HCT116 (cell line): ENCODE results near the gene XRN2. TPM values are rescaled to one million over a fixed set of nuclear protein-coding genes. Genes with fewer than 3 reads are reported as not detected.

ENCODE experiments used
- ATAC-seq: fragments of 200-7000 bp; cut with Tn5 transposase; 2 replicates; pipeline ENCODE4 v1.9.1; 2020; ENCODE audit warnings: mild to moderate bottlenecking, moderate library complexity
- BruUV-seq: library from RNA; stranded (reverse); fragments of 400-500 nt; replicated peaks from 2 replicates; lab custom pipeline; 2021; lab: Mats Ljungman, UMichigan
- CTCF ChIA-PET: fragments of 300-600 bp; sonication (Branson Sonifier 250); formaldehyde crosslinking; loops from one replicate; lab custom pipeline; 2021; ENCODE audit warnings: antibody characterized with exemption; lab: Charles Lee
- POLR2A ChIA-PET: fragments of 300-600, 350-600 bp; sonication (Branson Sonifier 250); formaldehyde crosslinking; loops from one replicate; lab custom pipeline; 2021; ENCODE audit warnings: antibody characterized with exemption; lab: Charles Lee
- RAD21 ChIA-PET, 2 experiments: fragments of 300-600 bp; sonication (Branson Sonifier 250); formaldehyde crosslinking; loops; one replicate each; lab custom pipeline; 2023; ENCODE audit warnings: low total read pairs in 2 of 2; ENCODE audit not compliant: uncharacterized antibody in 2 of 2, unreplicated experiment in 2 of 2, low non-redundant PET in 1 of 2; lab: Charles Lee
- DNase-seq: peaks from one replicate; pipeline ENCODE4 v3.0.0-alpha.2; 2010; ENCODE audit warnings: low read depth, low spot score
- H2AFZ ChIP-seq: fragments of 200-600 bp; shearing (Covaris generic), sonication (generic); 2 replicates; pipeline ENCODE4 v1.6.1; 2017; ENCODE audit warnings: low read depth, mixed run types, mixed read lengths, antibody characterized with exemption, low read length; ENCODE audit not compliant: poor library complexity, severe bottlenecking
- H3K27ac ChIP-seq: 2 replicates; pipeline ENCODE4 v1.5.1; 2012; ENCODE audit warnings: low read depth, low read length
- H3K27me3 ChIP-seq: fragments of 200-600 bp; sonication (generic); 2 replicates; pipeline ENCODE4 v1.6.1; 2016; ENCODE audit warnings: mixed run types, low read length, mixed read lengths; ENCODE audit not compliant: insufficient read depth
- H3K36me3 ChIP-seq, 2 experiments: fragments of 200-500 bp in 1 of 2; fragments of 200-600 bp in 1 of 2; sonication (Bioruptor generic) in 1 of 2; sonication (generic) in 1 of 2; 2 replicates each; pipeline versions ENCODE4 v1.5.1 to v1.6.1; 2014 to 2016; ENCODE audit warnings: low read length in 2 of 2, inconsistent platforms in 1 of 2, mixed read lengths in 1 of 2, mixed run types in 1 of 2; ENCODE audit not compliant: insufficient read depth in 2 of 2, control insufficient read depth in 1 of 2
- H3K4me1 ChIP-seq, 2 experiments: fragments of 200-600 bp in 1 of 2; sonication (generic) in 1 of 2; 2 replicates each; pipeline versions ENCODE4 v1.5.1 to v1.6.1; 2012 to 2017; ENCODE audit warnings: low read length in 2 of 2, inconsistent platforms in 1 of 2, mild to moderate bottlenecking in 1 of 2, mixed read lengths in 1 of 2, mixed run types in 1 of 2, moderate library complexity in 1 of 2; ENCODE audit not compliant: insufficient read depth in 2 of 2, control insufficient read depth in 1 of 2
- H3K4me2 ChIP-seq: fragments of 200-600 bp; sonication (generic); 2 replicates; pipeline ENCODE4 v1.6.1; 2017; ENCODE audit warnings: mixed run types, low read length, mixed read lengths
- H3K4me3 ChIP-seq, 2 experiments: fragments of 200-600 bp in 1 of 2; sonication (generic) in 1 of 2; replicated peaks in 1 of 2; 2 replicates each; pipeline ENCODE4 v1.5.1; 2011 to 2016; ENCODE audit warnings: low read length in 2 of 2, control low read depth in 1 of 2, low read depth in 1 of 2, mild to moderate bottlenecking in 1 of 2, mixed read lengths in 1 of 2, mixed run types in 1 of 2
- H3K79me2 ChIP-seq: fragments of 200-600 bp; sonication (generic); 2 replicates; pipeline ENCODE4 v1.6.1; 2017; ENCODE audit warnings: mild to moderate bottlenecking, mixed run types, low read length, moderate library complexity, mixed read lengths; ENCODE audit not compliant: insufficient read depth
- H3K9ac ChIP-seq: fragments of 200-600 bp; sonication (generic); 2 replicates; pipeline ENCODE4 v1.6.1; 2016; ENCODE audit warnings: low read length, mixed read lengths
- H3K9me2 ChIP-seq: fragments of 200-600 bp; sonication (generic), shearing (Covaris generic); 2 replicates; pipeline ENCODE4 v1.6.1; 2017; ENCODE audit warnings: mixed run types, mild to moderate bottlenecking, moderate library complexity; ENCODE audit not compliant: insufficient read depth
- H3K9me3 ChIP-seq, 2 experiments: fragments of 200-500 bp in 1 of 2; fragments of 200-600 bp in 1 of 2; sonication (Bioruptor generic) in 1 of 2; sonication (generic) in 1 of 2; 2 replicates each; pipeline ENCODE4 v1.6.1; 2014 to 2017; ENCODE audit warnings: low read length in 2 of 2, mixed read lengths in 2 of 2, inconsistent platforms in 1 of 2, low read depth in 1 of 2, mild to moderate bottlenecking in 1 of 2, mixed run types in 1 of 2, moderate library complexity in 1 of 2; ENCODE audit not compliant: control insufficient read depth in 1 of 2, insufficient read depth in 1 of 2
- H4K20me1 ChIP-seq: fragments of 200-600 bp; sonication (generic), shearing (Covaris generic); 2 replicates; pipeline ENCODE4 v1.6.1; 2017; ENCODE audit warnings: mixed run types, mild to moderate bottlenecking, moderate library complexity; ENCODE audit not compliant: insufficient read depth
- ELF1 ChIP-seq: IDR thresholded peaks from 2 replicates; pipeline ENCODE4 v1.6.1; 2012; ENCODE audit warnings: low read depth, borderline replicate concordance
- FOSL1 ChIP-seq: IDR thresholded peaks from 2 replicates; pipeline ENCODE4 v1.6.1; 2012; ENCODE audit warnings: low read depth
- POLR2A ChIP-seq: IDR thresholded peaks from 2 replicates; pipeline ENCODE4 v1.7.0; 2011; ENCODE audit warnings: borderline replicate concordance; ENCODE audit not compliant: insufficient read depth, insufficient read length; ENCODE audit errors: extremely low read depth
- SIN3A ChIP-seq: IDR thresholded peaks from 2 replicates; pipeline ENCODE4 v1.6.1; 2012; ENCODE audit warnings: low read depth
- SP1 ChIP-seq: IDR thresholded peaks from 2 replicates; pipeline ENCODE4 v1.6.1; 2012; ENCODE audit warnings: low read depth
- YY1 ChIP-seq: IDR thresholded peaks from 2 replicates; pipeline ENCODE4 v1.6.1; 2011; ENCODE audit warnings: low read length, low read depth, moderate library complexity, mild to moderate bottlenecking; ENCODE audit not compliant: insufficient replicate concordance; ENCODE audit errors: extremely low read depth
- ZFX ChIP-seq: fragments of 450-650 bp; IDR thresholded peaks from 2 replicates; pipeline ENCODE4 v1.6.1; 2017
- intact Hi-C: fragments of 100-400 bp; cut with micrococcal nuclease; formaldehyde crosslinking; loops from 2 replicates; pipeline ENCODE4 v1.10.0; 2022
- total RNA-seq: library from RNA; stranded (reverse); gene quantifications from one replicate; pipeline ENCODE4 v1.2.1, GENCODE V29; 2021; ENCODE audit not compliant: unreplicated experiment
- TF ChIP-seq, protein P1 (sequence below): IDR thresholded peaks from 2 replicates; pipeline ENCODE4 v1.6.1; 2012; ENCODE audit warnings: low read depth

XRN2 gene
- total RNA-seq, 1 experiment from 2014 or later = 101 TPM

DNA sequence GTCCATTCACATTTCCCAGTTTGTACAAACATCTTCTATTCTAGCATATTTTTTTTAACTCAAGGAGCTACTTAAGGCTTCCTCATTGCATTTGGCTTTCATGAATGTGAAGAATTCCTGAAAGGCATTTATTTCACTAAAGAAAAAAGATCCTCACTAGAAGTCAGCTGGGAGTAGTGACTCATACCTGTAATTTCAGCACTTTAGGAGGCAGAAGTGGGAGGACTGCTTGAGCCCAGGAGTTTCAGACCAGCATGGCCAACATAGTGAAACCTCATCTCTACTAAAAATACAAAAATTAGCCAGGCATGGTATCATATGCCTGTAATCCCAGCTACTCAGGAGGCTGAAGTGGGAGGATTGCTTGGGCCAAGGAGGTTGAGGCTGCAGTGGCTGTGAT lies 30.9 kb upstream of the XRN2 start:
- CTCF ChIA-PET = no interaction called here

More for the DNA sequence above, 30.9 kb upstream of the XRN2 start:
- Histone ChIP-seq H2AFZ (no peak overlapping the region), H3K27me3 (no peaks in the 10 kb centered on the region), H3K4me1 (no peaks in the 10 kb centered on the region), H3K4me3 (no peak overlapping the region), H4K20me1 (no peaks in the 10 kb centered on the region), H3K27ac (no peak overlapping the region)
- POLR2A ChIA-PET = no interaction called here
- no peak for ATAC-seq
- DNase-seq = no peak
- intact Hi-C loops = no loop called here
- no TSS peak for BruUV-seq
- TF ChIP-seq SP1 = no peak
- TF ChIP-seq, protein P1, sequence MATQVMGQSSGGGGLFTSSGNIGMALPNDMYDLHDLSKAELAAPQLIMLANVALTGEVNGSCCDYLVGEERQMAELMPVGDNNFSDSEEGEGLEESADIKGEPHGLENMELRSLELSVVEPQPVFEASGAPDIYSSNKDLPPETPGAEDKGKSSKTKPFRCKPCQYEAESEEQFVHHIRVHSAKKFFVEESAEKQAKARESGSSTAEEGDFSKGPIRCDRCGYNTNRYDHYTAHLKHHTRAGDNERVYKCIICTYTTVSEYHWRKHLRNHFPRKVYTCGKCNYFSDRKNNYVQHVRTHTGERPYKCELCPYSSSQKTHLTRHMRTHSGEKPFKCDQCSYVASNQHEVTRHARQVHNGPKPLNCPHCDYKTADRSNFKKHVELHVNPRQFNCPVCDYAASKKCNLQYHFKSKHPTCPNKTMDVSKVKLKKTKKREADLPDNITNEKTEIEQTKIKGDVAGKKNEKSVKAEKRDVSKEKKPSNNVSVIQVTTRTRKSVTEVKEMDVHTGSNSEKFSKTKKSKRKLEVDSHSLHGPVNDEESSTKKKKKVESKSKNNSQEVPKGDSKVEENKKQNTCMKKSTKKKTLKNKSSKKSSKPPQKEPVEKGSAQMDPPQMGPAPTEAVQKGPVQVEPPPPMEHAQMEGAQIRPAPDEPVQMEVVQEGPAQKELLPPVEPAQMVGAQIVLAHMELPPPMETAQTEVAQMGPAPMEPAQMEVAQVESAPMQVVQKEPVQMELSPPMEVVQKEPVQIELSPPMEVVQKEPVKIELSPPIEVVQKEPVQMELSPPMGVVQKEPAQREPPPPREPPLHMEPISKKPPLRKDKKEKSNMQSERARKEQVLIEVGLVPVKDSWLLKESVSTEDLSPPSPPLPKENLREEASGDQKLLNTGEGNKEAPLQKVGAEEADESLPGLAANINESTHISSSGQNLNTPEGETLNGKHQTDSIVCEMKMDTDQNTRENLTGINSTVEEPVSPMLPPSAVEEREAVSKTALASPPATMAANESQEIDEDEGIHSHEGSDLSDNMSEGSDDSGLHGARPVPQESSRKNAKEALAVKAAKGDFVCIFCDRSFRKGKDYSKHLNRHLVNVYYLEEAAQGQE = no peak
- TF ChIP-seq POLR2A = no peak
- no peak for TF ChIP-seq FOSL1
- TF ChIP-seq ELF1 = no peak
- no peak for TF ChIP-seq SIN3A
- TF ChIP-seq YY1 = no peak
- no peak for TF ChIP-seq ZFX
- TF ChIP-seq, all 23 proteins: peak for 0
- Histone ChIP-seq H3K79me2 (no peaks in the 10 kb centered on the region), H3K9me2 (no peaks in the 10 kb centered on the region), H3K9ac (no peak overlapping the region), H3K36me3 (no peaks in the 10 kb centered on the region), H3K9me3 (no peaks in the 10 kb centered on the region), H3K4me2 (no peak overlapping the region)
- RAD21 ChIA-PET = no interaction called here
